ENCODE measurements around the gene APOL4. TPM values are rescaled to one million over a fixed set of nuclear protein-coding genes. Genes with fewer than 3 reads are reported as not detected.
"Not testable (repeated sequence)": the region's sequence is repeated elsewhere in the genome, so short reads cannot be mapped to it uniquely, and the experiment has no call there.

Gene APOL4
- total RNA-seq, 2 experiments from 2014 or later = 0.18 TPM

DNA sequence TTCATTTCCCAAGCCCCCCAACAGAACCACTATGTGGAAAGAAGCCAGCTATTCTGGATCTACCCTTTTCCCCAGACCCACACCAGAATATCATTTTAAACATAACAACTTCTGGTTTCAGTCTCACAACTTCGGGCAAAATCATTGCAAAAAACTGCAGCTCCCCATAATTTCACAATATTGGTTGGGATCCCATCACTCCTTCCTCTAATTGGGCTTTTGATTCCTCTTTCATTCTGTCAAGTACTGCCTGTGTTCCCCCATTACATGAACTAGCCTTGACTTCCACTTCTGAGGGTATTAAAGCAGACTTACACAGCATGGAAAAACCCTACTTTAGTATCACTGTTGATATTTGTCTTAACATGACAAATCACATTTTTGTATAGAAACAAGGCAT lies 37.0 kb downstream of the APOL4 start:
- no peak overlapping the region for H3K27ac Mint-ChIP-seq
- H3K4me3 Mint-ChIP-seq = no peak overlapping the region
- no peaks in the 10 kb centered on the region for H3K27me3 Mint-ChIP-seq

DNA sequence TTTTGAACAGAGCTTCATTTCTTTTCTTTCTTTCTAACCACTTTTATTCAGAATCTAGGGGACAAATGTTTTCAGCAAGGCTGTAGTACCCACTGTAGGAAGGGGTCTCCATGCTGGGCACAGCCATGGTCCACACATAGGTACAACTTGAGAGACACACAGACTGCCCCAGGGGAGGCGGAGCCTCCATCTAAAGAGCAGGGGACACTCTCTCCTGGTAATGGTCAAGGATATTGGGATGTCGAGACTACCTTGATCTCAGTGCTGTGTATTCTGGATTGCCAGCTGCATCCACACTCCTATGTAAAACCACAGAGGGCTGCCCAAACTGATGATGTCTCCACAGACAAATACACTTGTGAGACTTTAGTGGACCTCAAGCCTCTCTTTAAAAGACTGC lies 38.1 kb downstream of the APOL4 start:
- DNase-seq = no peak
- H3K27me3 Mint-ChIP-seq = no peaks in the 10 kb centered on the region
- H3K4me1 Mint-ChIP-seq (ENCODE audit: low read depth) = peaks cover 88% of the 10 kb centered on the region
- TF ChIP-seq, protein P1, sequence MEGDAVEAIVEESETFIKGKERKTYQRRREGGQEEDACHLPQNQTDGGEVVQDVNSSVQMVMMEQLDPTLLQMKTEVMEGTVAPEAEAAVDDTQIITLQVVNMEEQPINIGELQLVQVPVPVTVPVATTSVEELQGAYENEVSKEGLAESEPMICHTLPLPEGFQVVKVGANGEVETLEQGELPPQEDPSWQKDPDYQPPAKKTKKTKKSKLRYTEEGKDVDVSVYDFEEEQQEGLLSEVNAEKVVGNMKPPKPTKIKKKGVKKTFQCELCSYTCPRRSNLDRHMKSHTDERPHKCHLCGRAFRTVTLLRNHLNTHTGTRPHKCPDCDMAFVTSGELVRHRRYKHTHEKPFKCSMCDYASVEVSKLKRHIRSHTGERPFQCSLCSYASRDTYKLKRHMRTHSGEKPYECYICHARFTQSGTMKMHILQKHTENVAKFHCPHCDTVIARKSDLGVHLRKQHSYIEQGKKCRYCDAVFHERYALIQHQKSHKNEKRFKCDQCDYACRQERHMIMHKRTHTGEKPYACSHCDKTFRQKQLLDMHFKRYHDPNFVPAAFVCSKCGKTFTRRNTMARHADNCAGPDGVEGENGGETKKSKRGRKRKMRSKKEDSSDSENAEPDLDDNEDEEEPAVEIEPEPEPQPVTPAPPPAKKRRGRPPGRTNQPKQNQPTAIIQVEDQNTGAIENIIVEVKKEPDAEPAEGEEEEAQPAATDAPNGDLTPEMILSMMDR (IDR thresholded peaks at IDR 0.05) = no peak
- ChIA-PET CTCF (interaction anchor here (1.0 to 10.5 kb wide), 7 partner anchors 12 to 138 kb away, joined by 3 to 156 read pairs (median 9); partner anchors contain the start of gene APOL2), POLR2A (interaction anchor here (1.2 to 1.4 kb wide), 3 partner anchors 9 to 77 kb away, joined by 4 to 6 read pairs (median 5); no protein-coding TSS in a partner anchor)
- ATAC-seq = no peak
- peaks cover 4% of the 10 kb centered on the region for H3K36me3 Mint-ChIP-seq (ENCODE audit: low read depth)
- peak overlapping the region; percentile 48 for H3K4me3 Mint-ChIP-seq
- intact Hi-C loops (cut with micrococcal nuclease) = no loop called here
- peaks cover 6% of the 10 kb centered on the region for H3K9me3 Mint-ChIP-seq
- peak overlapping the region; percentile 99 for H3K27ac Mint-ChIP-seq

More for the DNA sequence above, 37.0 kb downstream of the APOL4 start:
- CTCF ChIA-PET = interaction anchor here (1.8 to 10.5 kb wide), 4 partner anchors 11 to 99 kb away, joined by 4 to 156 read pairs (median 16); no protein-coding TSS in a partner anchor
- Mint-ChIP-seq H3K4me1 (ENCODE audit: low read depth) (peaks cover 77% of the 10 kb centered on the region), H3K36me3 (ENCODE audit: low read depth) (no peaks in the 10 kb centered on the region), H3K9me3 (peaks cover 13% of the 10 kb centered on the region)
- POLR2A ChIA-PET = interaction anchor here (0.9 to 1.6 kb wide), 2 partner anchors 15 to 75 kb away, joined by 3 read pairs; partner anchors contain the start of gene APOL2
- ATAC-seq = no peak
- no peak for DNase-seq
- TF ChIP-seq, protein P1 (IDR thresholded peaks at IDR 0.05) = no peak
- intact Hi-C loops (cut with micrococcal nuclease) = no loop called here

DNA sequence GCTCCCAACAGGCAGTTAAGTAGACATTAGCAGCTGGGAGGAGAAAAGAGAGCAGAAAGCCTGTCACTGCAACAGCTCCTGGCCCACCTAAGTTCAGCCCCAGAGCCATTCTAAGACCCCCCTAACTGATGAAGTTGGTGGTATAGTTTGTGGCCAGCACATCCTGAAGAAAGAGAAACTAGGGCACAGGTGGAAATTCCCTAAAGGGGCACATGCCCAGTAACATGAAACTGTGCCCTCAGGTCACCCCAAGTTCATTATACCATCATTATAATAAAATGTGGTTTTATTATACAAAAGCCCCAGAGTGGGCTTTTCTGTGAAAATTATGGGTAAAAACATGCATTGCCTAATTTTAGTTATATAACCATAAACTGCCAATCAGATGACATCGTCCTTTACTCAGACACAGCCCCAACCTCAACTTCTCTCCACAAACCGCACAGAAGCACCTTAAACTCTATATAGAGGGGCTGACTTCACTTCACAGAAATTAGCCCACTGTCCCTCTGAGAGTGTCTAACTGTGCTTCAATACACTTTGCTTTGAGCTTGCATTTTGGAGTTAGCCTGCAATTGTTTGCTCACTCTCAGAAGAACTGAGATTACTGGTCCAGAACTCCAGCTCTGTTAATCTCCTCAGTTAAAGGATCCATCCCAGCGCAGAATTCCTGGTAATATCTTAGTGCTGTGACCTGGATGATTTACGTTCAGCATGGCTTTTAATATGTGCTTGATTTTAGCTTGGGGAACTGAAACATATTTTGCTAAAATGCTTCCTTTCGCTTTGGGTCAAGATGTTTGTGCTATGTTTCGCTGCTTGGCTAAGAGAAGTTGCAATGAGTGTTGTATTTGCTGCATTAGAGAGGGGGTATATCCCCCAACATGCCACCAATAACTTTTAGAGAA lies 39.2 kb downstream of the APOL4 start:
- Mint-ChIP-seq H3K27ac (peak overlapping the region; percentile 99), H3K9me3 (no peaks in the 10 kb centered on the region), H3K4me1 (ENCODE audit: low read depth) (peaks cover 89% of the 10 kb centered on the region), H3K4me3 (peak overlapping the region; percentile 89), H3K36me3 (ENCODE audit: low read depth) (peaks cover 4% of the 10 kb centered on the region), H3K27me3 (no peaks in the 10 kb centered on the region)
- ChIA-PET CTCF (interaction anchor here (0.8 to 10.5 kb wide), 7 partner anchors 11 to 96 kb away, joined by 3 to 156 read pairs (median 11); partner anchors contain the start of gene APOL2), POLR2A (interaction anchor here (1.0 to 3.5 kb wide), 9 partner anchors 8 to 514 kb away, joined by 3 to 13 read pairs (median 4); partner anchors contain the start of genes APOL2 and APOL6)
- intact Hi-C loops (cut with micrococcal nuclease) = no loop called here
- TF ChIP-seq, protein P1 (IDR thresholded peaks at IDR 0.05) = no peak
- ATAC-seq (peak; percentile 61), DNase-seq (peak; percentile 83)

DNA sequence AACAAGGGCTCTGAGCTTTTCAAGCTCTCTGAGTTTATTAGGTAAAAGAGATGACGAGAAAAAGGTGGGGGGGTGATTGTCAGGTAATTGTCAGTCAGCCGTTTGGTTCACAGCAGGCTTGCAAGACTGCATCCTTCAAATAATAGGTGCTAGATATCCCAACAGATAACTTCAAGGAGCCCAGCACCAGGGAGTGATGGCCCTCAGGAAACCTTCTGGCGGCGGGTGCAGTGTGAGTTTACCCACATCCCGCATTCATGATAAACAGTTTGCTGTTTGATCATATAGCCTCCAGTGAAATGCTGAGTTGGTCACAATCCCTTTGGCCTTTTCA lies 39.8 kb downstream of the APOL4 start:
- intact Hi-C loops (cut with micrococcal nuclease); H3K27me3 Mint-ChIP-seq: not testable (repeated sequence)
- ATAC-seq = peak; percentile 5

DNA sequence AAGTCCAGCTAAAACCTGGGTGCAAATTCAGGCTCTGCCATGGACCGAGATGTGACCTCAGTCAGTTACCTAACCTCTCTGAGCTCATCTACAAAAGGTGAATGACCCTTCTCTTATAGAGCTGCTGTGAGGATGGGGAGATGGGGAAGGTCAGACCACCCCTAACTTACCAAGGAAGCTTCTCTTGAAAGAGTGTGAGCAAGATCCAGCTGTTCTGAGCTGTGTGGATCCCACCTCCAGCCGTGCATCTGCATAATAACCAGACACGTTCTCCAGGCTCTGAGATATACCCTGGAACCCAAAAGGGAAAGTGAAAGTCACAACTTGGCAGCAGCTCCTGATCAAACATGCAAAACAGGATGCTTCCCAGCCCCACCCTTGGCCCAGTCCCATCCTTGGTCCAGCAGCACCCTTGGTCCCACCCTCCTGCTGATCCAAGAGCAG lies 41.1 kb downstream of the APOL4 start, which contains the start of gene APOL3:
APOL3 (minus strand) TSS at position 257 of the 444 bp plus-strand sequence. CDS start 11,700 bp downstream, outside the sequence.
- CTCF ChIA-PET = interaction anchor here (1.1 to 10.5 kb wide), 9 partner anchors 9 to 512 kb away, joined by 3 to 156 read pairs (median 5); partner anchors contain the start of gene APOL6
- peak; percentile 64 for DNase-seq

More for the DNA sequence above, 39.8 kb downstream of the APOL4 start:
- Mint-ChIP-seq H3K4me3 (peak overlapping the region; percentile 89), H3K4me1 (ENCODE audit: low read depth) (peaks cover 87% of the 10 kb centered on the region), H3K27ac (peak overlapping the region; percentile 99)
- not testable (repeated sequence) for H3K9me3 Mint-ChIP-seq; H3K36me3 Mint-ChIP-seq (ENCODE audit: low read depth)
- CTCF ChIA-PET = interaction anchor here (1.6 to 10.5 kb wide), 5 partner anchors 10 to 96 kb away, joined by 5 to 156 read pairs (median 17); no protein-coding TSS in a partner anchor
- peak; percentile 56 for DNase-seq
- POLR2A ChIA-PET = interaction anchor here (1.0 to 3.5 kb wide), 6 partner anchors 9 to 513 kb away, joined by 3 to 13 read pairs (median 4); partner anchors contain the start of genes APOL2 and APOL6

More for the DNA sequence above, 41.1 kb downstream of the APOL4 start, which contains the start of gene APOL3:
- peak within 1 kb of the TSS; percentile 89 for H3K4me3 Mint-ChIP-seq
- intact Hi-C loops (cut with micrococcal nuclease) = no loop called here
- POLR2A ChIA-PET = interaction anchor here (1.0 to 3.5 kb wide), 4 partner anchors 9 to 512 kb away, joined by 3 to 13 read pairs (median 4); partner anchors contain the start of gene APOL6
- H3K9me3 Mint-ChIP-seq = no peaks in the 10 kb centered on the region
- H3K27ac Mint-ChIP-seq = peak within 1 kb of the TSS; percentile 99
- TF ChIP-seq, protein P1 (IDR thresholded peaks at IDR 0.05) = no peak
- peak; percentile 54 for ATAC-seq
- peaks cover 86% of the 10 kb centered on the region for H3K4me1 Mint-ChIP-seq (ENCODE audit: low read depth)
- H3K36me3 Mint-ChIP-seq (ENCODE audit: low read depth) = peaks cover 15% of the 10 kb centered on the region
- no peaks in the 10 kb centered on the region for H3K27me3 Mint-ChIP-seq

Measured in activated CD8-positive, alpha-beta T cell treated with anti-CD3 and anti-CD28 coated beads for 36 hours (primary cell).